A549 (cell line): ENCODE results near the gene EPB41L1. TPM values are rescaled to one million over a fixed set of nuclear protein-coding genes. Genes with fewer than 3 reads are reported as not detected.

ENCODE experiments used
- ATAC-seq, 2 experiments: fragments of 200-7000 bp in 1 of 2; fragments of >200 bp in 1 of 2; cut with Nextera tagmentation in 1 of 2; cut with Tn5 transposase in 1 of 2; 3 replicates each; pipeline versions ENCODE4 v1.8.0 to v1.9.1; 2018 to 2020; ENCODE audit warnings: mild to moderate bottlenecking in 1 of 2, moderate library complexity in 1 of 2
- CTCF ChIA-PET: fragments of 300-600 bp; sonication (Branson Sonifier 250); formaldehyde crosslinking; extraction: SDS; loops from one replicate; lab custom pipeline; 2021; ENCODE audit warnings: antibody characterized with exemption, inconsistent platforms; lab: Yijun Ruan, JAX
- POLR2A ChIA-PET: fragments of 350-600 bp; formaldehyde crosslinking; extraction: SDS; loops from one replicate; lab custom pipeline; 2021; ENCODE audit warnings: antibody characterized with exemption, inconsistent platforms; lab: Yijun Ruan, JAX
- DNase-seq, 2 experiments: peaks; one replicate each; pipeline versions ENCODE4 v3.0.0 to v3.0.0-alpha.2; 2011 to 2016; ENCODE audit warnings: low read depth in 1 of 2, low spot score in 1 of 2
- FAIRE-seq: peaks from 2 replicates; lab custom pipeline; 2011; peaks lifted over from hg19 to GRCh38; lab: Jason Lieb, UNC
- H3K27ac ChIP-seq, 2 experiments: fragments of >200 bp; sonication (Bioruptor Twin); formaldehyde crosslinking; 3 replicates each; pipeline ENCODE4 v1.5.1; 2016 to 2017
- H3K4me1 ChIP-seq: fragments of >200 bp; sonication (Bioruptor Twin); formaldehyde crosslinking; 3 replicates; pipeline ENCODE4 v1.6.1; 2016
- H3K4me2 ChIP-seq: fragments of >200 bp; sonication (Bioruptor Twin); formaldehyde crosslinking; 3 replicates; pipeline ENCODE4 v1.6.1; 2016
- H3K4me3 ChIP-seq: fragments of >200 bp; sonication (Bioruptor Twin); formaldehyde crosslinking; 3 replicates; pipeline ENCODE4 v1.5.1; 2016
- H3K9me3 ChIP-seq: fragments of >200 bp; sonication (Bioruptor Twin); formaldehyde crosslinking; 3 replicates; pipeline ENCODE4 v1.6.1; 2016
- CBX2 ChIP-seq: fragments of 200-600 bp; sonication (generic); IDR thresholded peaks from 2 replicates; pipeline ENCODE4 v1.6.1; 2016; ENCODE audit warnings: low read depth, mild to moderate bottlenecking, borderline replicate concordance
- CHD4 ChIP-seq: fragments of 200-600 bp; sonication (generic); IDR thresholded peaks from 2 replicates; pipeline ENCODE4 v1.6.1; 2016; ENCODE audit warnings: antibody characterized with exemption, mild to moderate bottlenecking, borderline replicate concordance
- FOSB ChIP-seq: fragments of 250-450 bp; sonication (Bioruptor Pico); IDR thresholded peaks from 2 replicates; pipeline ENCODE4 v1.5.0; 2020; ENCODE audit warnings: mild to moderate bottlenecking, moderate library complexity
- FOSL2 ChIP-seq, 2 experiments: fragments of 450-650 bp in 1 of 2; fragments of >200 bp in 1 of 2; sonication (Bioruptor Twin) in 1 of 2; formaldehyde crosslinking; IDR thresholded peaks; 2 replicates each; pipeline versions ENCODE4 v1.5.0 to v1.6.1; 2016 to 2020; ENCODE audit warnings: mild to moderate bottlenecking in 1 of 2, moderate library complexity in 1 of 2
- GATA3 ChIP-seq: IDR thresholded peaks from 2 replicates; pipeline ENCODE4 v1.6.1; 2012; ENCODE audit warnings: borderline replicate concordance
- HOXA7 ChIP-seq: fragments of 250-450 bp; sonication (Bioruptor Pico); IDR thresholded peaks from 2 replicates; pipeline ENCODE4 v1.5.0; 2020; ENCODE audit warnings: mild to moderate bottlenecking, moderate library complexity
- HOXB13 ChIP-seq: fragments of 250-450 bp; sonication (Bioruptor Pico); IDR thresholded peaks from 2 replicates; pipeline ENCODE4 v1.5.0; 2020; ENCODE audit warnings: low read depth, mild to moderate bottlenecking, moderate library complexity
- KDM1A ChIP-seq: fragments of 200-600 bp; sonication (generic); IDR thresholded peaks from 2 replicates; pipeline ENCODE4 v1.6.1; 2016; ENCODE audit warnings: low read depth, mild to moderate bottlenecking
- KDM5A ChIP-seq: fragments of 200-600 bp; sonication (generic); IDR thresholded peaks from 2 replicates; pipeline ENCODE4 v1.6.1; 2016; ENCODE audit warnings: antibody characterized with exemption, mild to moderate bottlenecking
- MAFK ChIP-seq: fragments of 450-650 bp; IDR thresholded peaks from 2 replicates; pipeline ENCODE4 v1.6.1; 2014; ENCODE audit not compliant: partially characterized antibody
- NPAS2 ChIP-seq: fragments of 250-450 bp; sonication (Bioruptor Pico); IDR thresholded peaks from 2 replicates; pipeline ENCODE4 v1.8.0; 2022; ENCODE audit warnings: mild to moderate bottlenecking, moderate library complexity, borderline replicate concordance
- NR3C1 ChIP-seq: fragments of >200 bp; sonication (Bioruptor Twin); formaldehyde crosslinking; IDR thresholded peaks from 3 replicates; pipeline ENCODE4 v1.6.1; 2017
- PHF8 ChIP-seq: fragments of 200-600 bp; sonication (generic); IDR thresholded peaks from 2 replicates; pipeline ENCODE4 v1.6.1; 2016; ENCODE audit warnings: low read depth, mild to moderate bottlenecking, antibody characterized with exemption, moderate library complexity, borderline replicate concordance
- POLR2AphosphoS2 ChIP-seq: conservative IDR thresholded peaks from 2 replicates; pipeline ENCODE4 v1.6.1; 2012; ENCODE audit warnings: low read length, improper control_type of control experiment, inconsistent platforms
- RAD21 ChIP-seq, 2 experiments: fragments of >200 bp in 1 of 2; sonication (Bioruptor Twin) in 1 of 2; formaldehyde crosslinking in 1 of 2; IDR thresholded peaks in 1 of 2; conservative IDR thresholded peaks in 1 of 2; 2 replicates in 1 of 2; 3 replicates in 1 of 2; pipeline ENCODE4 v1.6.1; 2012 to 2018; ENCODE audit warnings: inconsistent platforms in 1 of 2
- RCOR1 ChIP-seq: fragments of 150-350 bp; IDR thresholded peaks from 2 replicates; pipeline ENCODE4 v1.6.1; 2014; ENCODE audit warnings: antibody characterized with exemption, low read length, low read depth
- RFX5 ChIP-seq: fragments of 450-650 bp; IDR thresholded peaks from 2 replicates; pipeline ENCODE4 v1.7.1; 2014; ENCODE audit warnings: antibody characterized with exemption, mild to moderate bottlenecking, moderate library complexity
- SREBF2 ChIP-seq: fragments of 450-650 bp; IDR thresholded peaks from 2 replicates; pipeline ENCODE4 v1.6.1; 2014; ENCODE audit warnings: mild to moderate bottlenecking, moderate library complexity
- TFCP2L1 ChIP-seq: fragments of 250-450 bp; sonication (Bioruptor Pico); IDR thresholded peaks from 2 replicates; pipeline ENCODE4 v1.5.0; 2021; ENCODE audit warnings: mild to moderate bottlenecking
- ZC3H11A ChIP-seq: fragments of 450-650 bp; IDR thresholded peaks from 2 replicates; pipeline ENCODE4 v1.6.1; 2014; ENCODE audit warnings: antibody characterized with exemption, mild to moderate bottlenecking
- ZSCAN20 ChIP-seq: fragments of 250-450 bp; sonication (Bioruptor Pico); IDR thresholded peaks from 2 replicates; pipeline ENCODE4 v1.8.0; 2022; ENCODE audit warnings: mild to moderate bottlenecking, moderate library complexity
- WGBS: methylation state at CpG from one replicate; pipeline ENCODE4 v1.1.6; 2017; ENCODE audit errors: missing lambda C conversion rate; 5-methylcytosine and 5-hydroxymethylcytosine counted together
- polyA plus RNA-seq, 4 experiments: library from polyadenylated mRNA; depleted of rRNA in 3 of 4; stranded (reverse); fragments of >200 nt; fragmentation: RNase III in 1 of 4; extraction: RNeasy Plus Mini Kit Qiagen cat#74134 plus additional on column Dnase treatment in 1 of 4; gene quantifications; 2 replicates in 3 of 4; 3 replicates in 1 of 4; pipeline ENCODE4 v1.2.3, GENCODE V29; 2011 to 2017
- TF ChIP-seq, protein P1 (sequence below): fragments of >200 bp; sonication (Bioruptor Twin); formaldehyde crosslinking; IDR thresholded peaks from 3 replicates; pipeline ENCODE4 v1.6.1; 2016
- TF ChIP-seq, protein P2 (sequence below): fragments of 250-450 bp; sonication (Bioruptor Pico); IDR thresholded peaks from 2 replicates; pipeline ENCODE4 v1.5.0; 2021; ENCODE audit warnings: mild to moderate bottlenecking, moderate library complexity, borderline replicate concordance

EPB41L1 gene
- polyA plus RNA-seq, 2 of the 4 experiments (the other 2 are of a cell fraction), result 45.9 to 94.4 TPM

DNA sequence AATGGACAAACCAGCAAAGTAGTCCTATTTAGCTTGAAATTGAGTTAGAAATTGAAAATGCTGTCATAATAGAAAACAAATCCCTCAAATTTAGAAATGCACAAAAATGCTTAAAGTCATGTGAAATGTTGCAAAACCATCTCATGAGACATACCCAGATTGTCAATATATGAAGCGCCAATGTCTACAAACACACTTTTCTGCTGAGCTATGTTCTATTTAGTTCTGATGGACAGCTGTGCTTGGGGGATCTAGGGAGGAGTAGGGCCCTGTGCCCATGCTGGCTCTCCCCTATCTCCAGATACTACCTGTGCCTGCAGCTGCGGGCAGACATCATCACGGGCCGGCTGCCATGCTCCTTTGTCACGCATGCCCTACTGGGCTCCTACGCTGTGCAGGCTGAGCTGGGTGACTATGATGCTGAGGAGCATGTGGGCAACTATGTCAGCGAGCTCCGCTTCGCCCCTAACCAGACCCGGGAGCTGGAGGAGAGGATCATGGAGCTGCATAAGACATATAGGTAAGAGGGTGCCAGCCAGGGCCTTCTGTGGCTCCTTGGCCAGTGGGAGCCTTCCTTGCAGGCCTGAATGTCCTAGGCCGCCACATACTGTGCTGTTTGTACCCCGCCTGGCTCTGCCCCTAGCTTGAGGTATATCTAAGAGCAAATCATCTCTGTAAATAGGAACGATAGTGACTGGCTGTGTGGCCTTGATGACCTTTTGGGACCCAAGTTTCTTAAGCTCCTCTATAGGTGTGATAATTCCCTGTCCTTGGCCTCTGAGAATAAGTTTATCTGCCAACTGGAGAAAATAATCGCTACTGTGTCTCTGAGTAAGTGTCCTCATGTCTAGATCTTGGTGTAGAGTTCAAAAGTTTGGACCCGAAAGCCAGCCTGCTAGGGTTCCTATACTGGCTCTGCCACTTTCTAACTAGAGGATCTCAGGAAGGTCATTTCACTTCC is 30.6 kb downstream of the EPB41L1 start:
- TF ChIP-seq HOXB13 (CRISPR knock-in tag) (no peak), MAFK (peak; percentile 50), RAD21 (conservative IDR thresholded peaks at IDR 0.05 in 1 of 2, IDR thresholded peaks at IDR 0.05 in 1 of 2) (no peak), NPAS2 (CRISPR knock-in tag) (no peak)
- Histone ChIP-seq H3K4me2 (no peak overlapping the region), H3K4me3 (no peak overlapping the region), H3K27ac (no peak overlapping the region), H3K4me1 (no peaks in the 10 kb centered on the region), H3K9me3 (no peaks in the 10 kb centered on the region)
- POLR2A ChIA-PET, result no interaction called here
- CTCF ChIA-PET, result interaction anchor here (0.6 to 4.4 kb wide), 10 partner anchors 9 to 340 kb away, joined by 3 to 34 read pairs (median 5); no protein-coding TSS in a partner anchor
- 94% methylated on average over 15 of the region's 15 CpGs for WGBS
- no peak for DNase-seq
- no peak for FAIRE-seq
- ATAC-seq, result no peak

DNA sequence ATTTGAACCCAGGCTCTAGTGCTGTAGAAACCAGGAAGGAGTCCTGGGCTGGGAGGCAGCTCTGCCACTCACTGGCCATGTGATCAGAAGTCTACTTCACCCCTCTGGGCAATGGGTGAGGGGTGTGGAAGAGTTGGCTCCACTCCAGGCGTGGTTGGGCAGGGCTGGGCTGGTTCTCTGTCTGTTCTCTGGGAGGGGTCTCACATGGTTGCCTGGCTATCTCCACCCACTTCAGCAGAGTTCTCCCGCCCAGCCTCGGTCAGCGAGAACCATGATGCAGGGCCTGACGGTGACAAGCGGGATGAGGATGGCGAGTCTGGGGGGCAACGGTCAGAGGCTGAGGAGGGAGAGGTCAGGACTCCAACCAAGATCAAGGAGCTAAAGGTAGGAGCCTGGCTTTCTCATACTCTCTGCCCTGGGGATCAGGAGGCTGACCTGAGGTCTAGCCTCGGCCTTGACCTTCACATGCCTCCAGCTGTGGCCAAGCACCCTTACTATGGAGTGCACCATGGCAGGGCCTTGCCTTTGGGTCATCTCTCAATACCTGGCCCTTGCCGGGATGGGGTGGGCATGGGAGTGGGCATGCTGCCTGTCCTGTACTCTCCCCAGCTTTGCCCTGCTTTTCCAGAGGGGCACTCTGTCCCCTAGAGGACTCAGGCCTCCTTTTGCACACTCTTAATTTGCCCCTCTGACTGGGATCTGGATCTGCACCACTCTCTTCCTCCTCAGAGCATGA is 39.6 kb downstream of the EPB41L1 start:
- ChIA-PET CTCF (interaction anchor here (0.6 to 12.9 kb wide), 9 partner anchors 9 to 325 kb away, joined by 3 to 395 read pairs (median 5); no protein-coding TSS in a partner anchor), POLR2A (no interaction called here)
- 94% methylated on average over 10 of the region's 10 CpGs for WGBS
- TF ChIP-seq ZC3H11A (no peak), ZSCAN20 (CRISPR knock-in tag) (no peak), NPAS2 (CRISPR knock-in tag) (no peak)
- TF ChIP-seq, protein P1, sequence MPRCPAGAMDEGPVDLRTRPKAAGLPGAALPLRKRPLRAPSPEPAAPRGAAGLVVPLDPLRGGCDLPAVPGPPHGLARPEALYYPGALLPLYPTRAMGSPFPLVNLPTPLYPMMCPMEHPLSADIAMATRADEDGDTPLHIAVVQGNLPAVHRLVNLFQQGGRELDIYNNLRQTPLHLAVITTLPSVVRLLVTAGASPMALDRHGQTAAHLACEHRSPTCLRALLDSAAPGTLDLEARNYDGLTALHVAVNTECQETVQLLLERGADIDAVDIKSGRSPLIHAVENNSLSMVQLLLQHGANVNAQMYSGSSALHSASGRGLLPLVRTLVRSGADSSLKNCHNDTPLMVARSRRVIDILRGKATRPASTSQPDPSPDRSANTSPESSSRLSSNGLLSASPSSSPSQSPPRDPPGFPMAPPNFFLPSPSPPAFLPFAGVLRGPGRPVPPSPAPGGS, result no peak
- no peak overlapping the region for H3K4me3 ChIP-seq
- no peak for ATAC-seq
- no peak for DNase-seq
- no peaks in the 10 kb centered on the region for H3K4me1 ChIP-seq
- FAIRE-seq, result no peak
- no peak overlapping the region for H3K27ac ChIP-seq
- no peaks in the 10 kb centered on the region for H3K9me3 ChIP-seq
- H3K4me2 ChIP-seq, result no peak overlapping the region

DNA sequence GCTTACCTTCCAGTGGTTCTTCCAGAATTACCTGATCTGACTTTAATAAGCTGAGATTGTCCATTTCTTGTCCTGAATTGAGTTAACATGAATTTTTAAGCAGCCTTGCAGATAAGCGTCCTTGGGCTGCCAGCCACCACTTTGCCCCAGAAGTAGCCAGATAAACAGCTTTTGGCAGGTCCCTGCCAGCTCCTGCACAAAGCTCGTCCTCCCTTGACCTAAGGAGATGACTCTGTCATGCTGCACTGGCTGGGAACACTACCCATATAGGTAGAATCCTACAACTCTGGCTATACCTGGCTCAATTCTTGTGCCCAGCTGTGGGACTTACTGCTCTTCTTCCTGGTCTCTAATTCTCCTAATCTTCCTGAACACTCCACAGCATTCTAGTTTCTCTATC is 42.1 kb downstream of the EPB41L1 start:
- H3K4me1 ChIP-seq, result no peaks in the 10 kb centered on the region
- no peak overlapping the region for H3K4me2 ChIP-seq
- no peak for TF ChIP-seq TFCP2L1 (CRISPR knock-in tag)
- TF ChIP-seq ZSCAN20 (CRISPR knock-in tag), result no peak
- TF ChIP-seq RFX5, result no peak
- TF ChIP-seq RCOR1, result no peak
- TF ChIP-seq HOXB13 (CRISPR knock-in tag), result no peak
- TF ChIP-seq, protein P2, sequence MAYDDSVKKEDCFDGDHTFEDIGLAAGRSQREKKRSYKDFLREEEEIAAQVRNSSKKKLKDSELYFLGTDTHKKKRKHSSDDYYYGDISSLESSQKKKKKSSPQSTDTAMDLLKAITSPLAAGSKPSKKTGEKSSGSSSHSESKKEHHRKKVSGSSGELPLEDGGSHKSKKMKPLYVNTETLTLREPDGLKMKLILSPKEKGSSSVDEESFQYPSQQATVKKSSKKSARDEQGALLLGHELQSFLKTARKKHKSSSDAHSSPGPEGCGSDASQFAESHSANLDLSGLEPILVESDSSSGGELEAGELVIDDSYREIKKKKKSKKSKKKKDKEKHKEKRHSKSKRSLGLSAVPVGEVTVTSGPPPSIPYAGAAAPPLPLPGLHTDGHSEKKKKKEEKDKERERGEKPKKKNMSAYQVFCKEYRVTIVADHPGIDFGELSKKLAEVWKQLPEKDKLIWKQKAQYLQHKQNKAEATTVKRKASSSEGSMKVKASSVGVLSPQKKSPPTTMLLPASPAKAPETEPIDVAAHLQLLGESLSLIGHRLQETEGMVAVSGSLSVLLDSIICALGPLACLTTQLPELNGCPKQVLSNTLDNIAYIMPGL (CRISPR knock-in tag), result no peak
- TF ChIP-seq KDM1A, result no peak
- TF ChIP-seq PHF8, result no peak
- TF ChIP-seq HOXA7 (CRISPR knock-in tag), result no peak
- no peak for TF ChIP-seq CHD4
- TF ChIP-seq POLR2AphosphoS2, result no peak
- no peak for TF ChIP-seq FOSB (CRISPR knock-in tag)
- no peak for TF ChIP-seq KDM5A
- no peak for TF ChIP-seq NR3C1
- TF ChIP-seq FOSL2 (IDR thresholded peaks at IDR 0.05), result no peak
- TF ChIP-seq FOSL2 (CRISPR knock-in tag; IDR thresholded peaks at IDR 0.05), result no peak
- TF ChIP-seq SREBF2, result no peak
- no peak for TF ChIP-seq CBX2
- TF ChIP-seq GATA3, result no peak
- 90% methylated on average over 2 of the region's 2 CpGs for WGBS
- no peak for DNase-seq
- ATAC-seq, result no peak
- H3K27ac ChIP-seq, result no peak overlapping the region
- FAIRE-seq, result no peak
- no peaks in the 10 kb centered on the region for H3K9me3 ChIP-seq
- no peak overlapping the region for H3K4me3 ChIP-seq
- ChIA-PET CTCF (interaction anchor here (0.9 to 12.9 kb wide), 8 partner anchors 9 to 243 kb away, joined by 4 to 395 read pairs (median 8); partner anchors contain the start of gene SCAND1), POLR2A (no interaction called here)
